ENCODE results near the gene COX4I2. TPM values are rescaled to one million over a fixed set of nuclear protein-coding genes. Genes with fewer than 3 reads are reported as not detected.
"Not testable (repeated sequence)": the region's sequence is repeated elsewhere in the genome, so short reads cannot be mapped to it uniquely, and the experiment has no call there.

COX4I2 gene
- total RNA-seq, 1 experiment from 2014 or later, result not detected

DNA sequence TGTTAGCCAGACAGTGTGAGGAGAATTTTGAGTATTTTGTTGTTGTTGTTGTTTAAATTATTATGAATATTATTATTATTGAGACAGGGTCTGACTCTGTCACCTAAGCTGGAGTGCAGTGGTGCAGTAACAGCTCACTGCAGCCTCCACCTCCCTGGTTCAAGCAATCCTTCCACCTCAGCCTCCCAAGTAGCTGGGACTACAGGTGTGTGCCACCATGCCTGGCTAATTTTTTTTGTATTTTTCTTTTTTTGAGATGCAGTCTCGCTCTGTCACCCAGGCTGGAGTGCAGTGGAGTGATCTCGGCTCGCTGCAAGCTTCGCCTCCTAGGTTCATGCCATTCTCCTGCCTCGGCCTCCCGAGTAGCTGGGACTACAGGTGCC is 14.6 kb upstream of the COX4I2 start:
- H3K27me3 ChIP-seq (replicated peaks); H3K4me3 ChIP-seq; H3K4me1 ChIP-seq (replicated peaks); H3K9me3 ChIP-seq (replicated peaks); DNase-seq (ENCODE audit: low read depth in 1 of 2, low spot score in 2 of 2); H3K36me3 ChIP-seq; H3K27ac ChIP-seq: not testable (repeated sequence)

DNA sequence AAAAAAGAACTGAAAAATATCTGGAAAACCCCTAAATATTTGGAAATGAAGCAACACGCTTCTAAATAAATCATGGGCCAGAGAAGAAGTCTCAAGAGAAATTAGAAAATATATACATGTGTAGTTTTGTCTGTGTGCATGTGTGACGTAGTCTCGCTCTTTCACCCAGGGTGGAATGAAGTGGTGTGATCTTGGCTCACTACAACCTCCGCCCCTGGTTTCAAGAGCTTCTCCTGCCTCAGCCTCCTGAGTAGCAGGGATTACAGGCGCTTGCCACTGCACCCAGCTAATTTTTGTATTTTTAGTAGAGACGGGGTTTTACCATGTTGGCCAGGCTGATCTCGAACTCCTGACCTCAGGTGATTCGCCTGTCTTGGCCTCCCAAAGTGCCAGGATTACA is 11.2 kb upstream of the COX4I2 start:
- H3K9me3 ChIP-seq (replicated peaks); H3K27me3 ChIP-seq (replicated peaks); H3K27ac ChIP-seq; DNase-seq (ENCODE audit: low read depth in 1 of 2, low spot score in 2 of 2); H3K36me3 ChIP-seq; H3K4me1 ChIP-seq (replicated peaks); H3K4me3 ChIP-seq: not testable (repeated sequence)

DNA sequence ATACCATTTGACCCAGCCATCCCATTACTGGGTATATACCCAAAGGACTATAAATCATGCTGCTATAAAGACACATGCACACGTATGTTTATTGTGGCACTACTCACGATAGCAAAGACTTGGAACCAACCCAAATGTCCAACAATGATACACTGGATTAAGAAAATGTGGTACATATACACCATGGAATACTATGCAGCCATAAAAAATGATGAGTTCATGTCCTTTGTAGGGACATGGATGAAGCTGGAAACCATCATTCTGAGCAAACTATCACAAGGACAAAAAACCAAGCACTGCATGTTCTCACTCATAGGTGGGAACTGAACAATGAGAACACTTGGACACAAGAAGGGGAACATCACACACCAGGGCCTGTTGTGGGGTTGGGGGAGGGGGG is 9.7 kb upstream of the COX4I2 start:
- not testable (repeated sequence) for H3K4me3 ChIP-seq

DNA sequence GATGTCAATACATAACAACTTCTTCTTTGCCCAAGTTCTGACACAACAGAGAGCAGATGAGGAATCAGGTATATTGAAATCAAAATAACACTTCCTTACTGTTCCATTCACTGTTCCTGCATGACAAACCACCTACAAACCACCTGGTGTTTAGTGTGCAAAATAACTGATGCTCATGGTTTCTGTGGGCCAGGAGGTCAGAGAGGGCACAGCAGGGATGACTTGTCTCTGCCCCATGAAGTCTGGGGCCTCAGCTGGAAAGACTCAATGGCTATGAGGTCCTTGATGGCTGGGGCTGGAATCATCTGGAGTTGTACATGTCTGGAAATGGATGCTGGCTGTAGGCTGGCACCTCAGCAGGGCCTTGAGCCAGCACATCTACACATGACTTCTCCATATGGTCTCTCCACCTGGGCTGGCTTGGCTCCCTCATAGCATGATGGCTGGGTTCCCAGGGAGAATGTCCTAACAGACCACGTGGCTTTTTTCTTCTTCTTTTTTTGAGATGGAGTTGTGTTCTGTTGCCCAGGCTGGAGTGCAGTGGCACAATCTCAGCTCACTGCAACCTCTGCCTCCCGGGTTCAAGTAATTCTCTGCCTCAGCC is 7.4 kb upstream of the COX4I2 start:
- no peaks in the 10 kb centered on the region for H3K27me3 ChIP-seq (replicated peaks)
- no peak overlapping the region for H3K4me3 ChIP-seq
- H3K36me3 ChIP-seq, result no peaks in the 10 kb centered on the region
- no peaks in the 10 kb centered on the region for H3K9me3 ChIP-seq (replicated peaks)
- no peak for DNase-seq (ENCODE audit: low read depth in 1 of 2, low spot score in 2 of 2)
- no peak overlapping the region for H3K27ac ChIP-seq
- no peaks in the 10 kb centered on the region for H3K4me1 ChIP-seq (replicated peaks)

More for the DNA sequence above, 9.7 kb upstream of the COX4I2 start:
- not testable (repeated sequence) for H3K36me3 ChIP-seq; H3K4me1 ChIP-seq (replicated peaks); DNase-seq (ENCODE audit: low read depth in 1 of 2, low spot score in 2 of 2); H3K9me3 ChIP-seq (replicated peaks); H3K27ac ChIP-seq; H3K27me3 ChIP-seq (replicated peaks)

DNA sequence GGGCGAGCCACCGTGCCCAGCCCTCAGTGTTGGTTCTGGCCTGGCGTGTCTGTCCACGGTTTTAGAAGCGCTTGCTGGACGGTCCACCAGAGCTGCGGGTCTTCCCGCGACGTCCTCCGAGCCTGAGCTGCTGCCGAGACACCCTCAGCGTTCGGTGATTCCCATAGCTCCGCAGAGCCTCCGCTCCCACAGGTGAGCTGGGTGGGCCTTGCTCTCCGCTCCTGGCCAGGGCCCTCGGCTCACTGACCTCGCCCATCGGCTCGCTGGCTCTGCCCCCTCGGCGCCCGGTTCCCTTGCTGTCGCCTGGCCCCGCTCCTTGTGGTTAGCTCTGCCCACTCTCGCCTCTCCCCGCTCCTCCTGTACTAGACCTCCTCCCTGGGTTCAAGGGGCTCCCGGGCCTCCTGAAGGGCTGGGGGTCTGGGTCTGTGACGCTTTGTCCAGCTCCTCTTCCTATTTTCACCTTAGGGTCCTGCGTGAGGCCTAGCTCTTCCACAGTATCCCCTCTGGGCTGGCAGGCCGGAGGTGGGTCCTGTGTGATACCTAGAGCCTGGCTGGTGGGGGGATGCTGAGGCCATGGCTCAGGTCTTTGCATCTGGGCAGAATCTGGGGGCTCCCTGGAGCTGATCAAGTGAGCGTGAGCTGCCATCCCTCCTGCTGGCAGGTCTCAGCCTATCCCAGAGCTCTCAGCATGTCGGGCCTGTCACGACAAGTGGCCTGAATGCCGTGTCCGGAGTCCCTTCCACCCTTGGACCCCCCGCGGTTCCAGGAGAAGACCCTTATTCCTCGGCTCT is 5.0 kb upstream of the COX4I2 start:
- H3K4me3 ChIP-seq, result no peak overlapping the region
- no peak overlapping the region for H3K27ac ChIP-seq
- DNase-seq (ENCODE audit: low read depth in 1 of 2, low spot score in 2 of 2), result no peak
- H3K4me1 ChIP-seq (replicated peaks), result no peaks in the 10 kb centered on the region
- H3K9me3 ChIP-seq (replicated peaks), result no peaks in the 10 kb centered on the region
- no peaks in the 10 kb centered on the region for H3K36me3 ChIP-seq
- no peaks in the 10 kb centered on the region for H3K27me3 ChIP-seq (replicated peaks)

DNA sequence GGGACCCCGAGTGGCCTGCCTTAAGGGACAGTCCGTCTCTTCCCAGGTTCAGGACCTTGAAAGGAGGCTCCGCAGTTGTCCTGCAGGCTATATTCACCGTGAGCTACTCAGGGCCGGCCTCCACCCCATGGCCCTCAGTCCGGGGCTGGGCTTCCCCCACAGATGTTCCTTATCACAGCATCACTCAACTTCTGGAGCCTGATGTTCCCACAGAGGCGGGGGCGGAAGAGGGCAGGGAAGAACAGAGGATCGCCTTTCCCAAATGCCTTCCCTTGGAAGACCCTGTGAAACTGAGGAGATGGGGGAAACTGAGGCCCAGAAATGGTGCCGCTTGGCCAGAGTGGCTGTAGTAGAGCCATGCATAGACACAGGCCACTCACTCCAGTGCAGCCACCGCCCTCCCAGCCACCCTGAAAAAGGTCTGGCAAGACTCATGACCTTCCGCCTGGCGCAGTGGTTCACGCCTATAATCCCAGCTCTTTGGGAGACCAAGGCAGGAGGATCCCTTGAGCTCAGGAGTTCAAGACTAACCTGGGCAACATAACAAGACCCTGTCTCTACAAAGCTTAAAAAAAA is 4.3 kb upstream of the COX4I2 start:
- no peaks in the 10 kb centered on the region for H3K4me1 ChIP-seq (replicated peaks)
- H3K4me3 ChIP-seq, result no peak overlapping the region
- H3K27me3 ChIP-seq (replicated peaks), result no peaks in the 10 kb centered on the region
- H3K27ac ChIP-seq, result no peak overlapping the region
- no peaks in the 10 kb centered on the region for H3K36me3 ChIP-seq
- no peak for DNase-seq (ENCODE audit: low read depth in 1 of 2, low spot score in 2 of 2)
- no peaks in the 10 kb centered on the region for H3K9me3 ChIP-seq (replicated peaks)

DNA sequence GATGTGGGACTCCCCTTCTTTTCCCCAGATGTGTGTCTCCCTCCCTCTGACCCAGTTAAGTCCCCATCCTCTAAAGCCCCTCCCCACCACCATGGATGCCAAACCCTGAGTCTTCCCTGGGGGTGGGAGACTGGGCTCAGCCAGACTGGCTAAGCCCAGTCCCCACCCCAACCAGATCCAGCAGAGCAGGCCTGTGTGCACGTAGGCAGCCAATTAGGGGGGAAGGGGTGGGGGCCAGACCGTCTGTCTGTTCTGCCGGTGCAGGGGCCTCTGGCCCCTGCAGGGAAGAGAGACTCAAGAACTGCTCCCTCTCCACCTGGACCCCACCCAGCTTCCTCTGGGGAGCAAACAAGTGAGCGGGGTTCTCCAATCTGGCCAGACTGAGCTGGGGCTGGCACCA is 605 bp downstream of the COX4I2 start:
- H3K27me3 ChIP-seq (replicated peaks), result no peaks in the 10 kb centered on the region
- no peak for DNase-seq (ENCODE audit: low read depth in 1 of 2, low spot score in 2 of 2)
- no peak overlapping the region for H3K27ac ChIP-seq
- no peaks in the 10 kb centered on the region for H3K36me3 ChIP-seq
- H3K9me3 ChIP-seq (replicated peaks), result no peaks in the 10 kb centered on the region
- H3K4me1 ChIP-seq (replicated peaks), result no peaks in the 10 kb centered on the region
- no peak overlapping the region for H3K4me3 ChIP-seq

DNA sequence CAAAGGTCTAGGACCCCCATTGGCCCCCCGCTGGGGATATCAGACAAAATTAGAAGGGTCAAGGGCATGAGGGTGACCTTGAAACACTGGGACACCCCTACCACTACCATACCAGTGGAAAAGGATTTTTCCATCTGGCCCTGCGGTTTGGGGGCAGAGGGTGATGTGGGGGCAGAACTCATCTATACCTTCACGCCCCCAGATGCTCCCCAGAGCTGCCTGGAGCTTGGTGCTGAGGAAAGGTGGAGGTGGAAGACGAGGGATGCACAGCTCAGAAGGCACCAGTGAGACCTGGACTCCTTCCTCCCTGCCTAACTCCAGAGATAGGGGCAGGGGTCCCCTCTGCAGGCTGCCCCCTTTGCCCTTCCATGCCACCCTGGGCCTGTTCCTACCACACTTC is 1.1 kb downstream of the COX4I2 start:
- Histone ChIP-seq H3K9me3 (replicated peaks) (no peaks in the 10 kb centered on the region), H3K4me1 (replicated peaks) (no peaks in the 10 kb centered on the region), H3K27ac (no peak overlapping the region)

DNA sequence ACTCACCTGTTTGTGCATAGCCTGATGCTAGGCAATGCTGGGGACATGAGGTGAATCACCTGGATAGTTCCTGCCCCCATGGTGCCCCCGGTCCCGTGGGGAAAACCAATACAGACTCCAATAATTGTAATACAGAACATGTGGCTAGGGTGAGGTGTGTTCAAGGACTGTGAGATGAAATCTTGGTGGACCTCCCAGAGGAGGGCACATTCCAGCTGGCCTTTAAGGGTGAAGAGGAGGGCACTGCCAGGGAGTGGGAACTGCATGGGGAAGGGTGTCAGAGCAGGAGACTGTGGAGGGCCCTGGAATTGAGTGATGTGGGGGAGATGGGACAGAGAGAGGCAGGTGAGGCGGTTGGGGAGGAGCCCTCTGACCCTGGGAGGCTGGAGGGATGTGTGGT is 2.5 kb downstream of the COX4I2 start:
- H3K27ac ChIP-seq, result no peak overlapping the region
- no peaks in the 10 kb centered on the region for H3K36me3 ChIP-seq
- H3K9me3 ChIP-seq (replicated peaks), result no peaks in the 10 kb centered on the region
- H3K27me3 ChIP-seq (replicated peaks), result no peaks in the 10 kb centered on the region
- no peak overlapping the region for H3K4me3 ChIP-seq
- no peak for DNase-seq (ENCODE audit: low read depth in 1 of 2, low spot score in 2 of 2)
- H3K4me1 ChIP-seq (replicated peaks), result no peaks in the 10 kb centered on the region

More for the DNA sequence above, 1.1 kb downstream of the COX4I2 start:
- no peak for DNase-seq (ENCODE audit: low read depth in 1 of 2, low spot score in 2 of 2)
- Histone ChIP-seq H3K27me3 (replicated peaks) (no peaks in the 10 kb centered on the region), H3K36me3 (no peaks in the 10 kb centered on the region), H3K4me3 (no peak overlapping the region)

DNA sequence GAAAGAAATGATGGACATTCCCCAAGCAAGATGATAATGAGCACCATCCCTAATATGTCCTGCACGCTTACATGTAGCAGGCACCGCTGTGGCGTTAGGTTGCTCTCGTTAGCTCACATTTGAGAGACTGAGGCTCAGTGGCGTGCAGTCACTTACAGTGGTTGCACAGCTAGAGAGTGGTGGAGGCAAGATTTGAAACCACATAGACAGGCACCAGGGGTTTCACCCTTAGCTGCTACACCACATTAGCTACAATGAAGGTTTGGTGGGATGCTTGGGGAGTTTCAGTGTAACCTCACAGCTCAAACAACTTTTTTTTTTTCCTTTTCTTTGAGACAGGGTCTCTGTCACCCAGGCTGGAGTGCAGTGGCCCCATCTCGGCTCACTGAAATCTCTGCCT is 3.7 kb downstream of the COX4I2 start:
- Histone ChIP-seq H3K36me3 (no peaks in the 10 kb centered on the region), H3K27ac (no peak overlapping the region), H3K4me3 (no peak overlapping the region), H3K27me3 (replicated peaks) (no peaks in the 10 kb centered on the region), H3K4me1 (replicated peaks) (no peaks in the 10 kb centered on the region), H3K9me3 (replicated peaks) (no peaks in the 10 kb centered on the region)
- DNase-seq (ENCODE audit: low read depth in 1 of 2, low spot score in 2 of 2), result no peak

DNA sequence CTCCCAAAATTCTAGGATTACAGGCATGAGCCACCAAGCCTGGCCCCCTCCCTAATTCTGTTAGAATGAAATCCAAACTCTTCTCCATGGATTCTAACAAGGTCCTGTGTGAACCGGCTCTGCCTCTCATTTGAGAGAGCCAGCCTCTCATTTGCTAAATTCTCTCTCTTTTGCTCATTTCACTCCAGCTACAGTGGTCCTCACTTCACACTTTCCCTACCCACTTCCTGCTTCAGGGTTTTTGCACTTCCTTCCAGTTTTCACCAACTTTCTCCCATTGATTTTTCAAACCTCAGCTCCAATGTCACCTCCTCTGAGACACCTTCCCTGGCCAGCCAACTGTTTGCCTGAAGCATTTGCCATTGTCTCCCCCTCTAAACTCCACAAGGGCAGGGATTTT is 5.1 kb downstream of the COX4I2 start:
- no peak for DNase-seq (ENCODE audit: low read depth in 1 of 2, low spot score in 2 of 2)
- Histone ChIP-seq H3K4me3 (no peak overlapping the region), H3K9me3 (replicated peaks) (no peaks in the 10 kb centered on the region), H3K27ac (no peak overlapping the region), H3K36me3 (no peaks in the 10 kb centered on the region), H3K27me3 (replicated peaks) (no peaks in the 10 kb centered on the region), H3K4me1 (replicated peaks) (no peaks in the 10 kb centered on the region)

DNA sequence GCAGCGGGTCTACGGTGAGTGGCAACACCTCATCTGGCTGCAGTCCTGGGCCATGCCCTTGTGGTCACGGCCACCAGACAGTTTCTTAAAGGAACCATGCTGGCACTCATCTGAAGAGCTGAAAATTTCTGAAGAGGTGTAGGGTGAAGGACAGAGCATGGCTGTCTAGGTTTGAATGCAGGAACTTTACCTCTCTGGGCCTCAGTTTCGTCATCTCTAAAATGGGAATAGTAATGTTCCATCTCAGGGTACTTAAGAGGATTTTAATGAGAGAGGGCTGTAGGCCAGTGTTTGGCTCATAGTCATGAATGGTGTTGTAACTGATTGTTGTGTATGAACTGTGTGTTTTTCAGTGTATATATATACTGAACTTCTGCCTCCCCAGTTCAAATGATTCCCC is 5.8 kb downstream of the COX4I2 start:
- no peak overlapping the region for H3K27ac ChIP-seq
- no peak overlapping the region for H3K4me3 ChIP-seq
- H3K27me3 ChIP-seq (replicated peaks), result no peaks in the 10 kb centered on the region
- no peak for DNase-seq (ENCODE audit: low read depth in 1 of 2, low spot score in 2 of 2)
- no peaks in the 10 kb centered on the region for H3K9me3 ChIP-seq (replicated peaks)
- no peaks in the 10 kb centered on the region for H3K36me3 ChIP-seq
- H3K4me1 ChIP-seq (replicated peaks), result no peaks in the 10 kb centered on the region

DNA sequence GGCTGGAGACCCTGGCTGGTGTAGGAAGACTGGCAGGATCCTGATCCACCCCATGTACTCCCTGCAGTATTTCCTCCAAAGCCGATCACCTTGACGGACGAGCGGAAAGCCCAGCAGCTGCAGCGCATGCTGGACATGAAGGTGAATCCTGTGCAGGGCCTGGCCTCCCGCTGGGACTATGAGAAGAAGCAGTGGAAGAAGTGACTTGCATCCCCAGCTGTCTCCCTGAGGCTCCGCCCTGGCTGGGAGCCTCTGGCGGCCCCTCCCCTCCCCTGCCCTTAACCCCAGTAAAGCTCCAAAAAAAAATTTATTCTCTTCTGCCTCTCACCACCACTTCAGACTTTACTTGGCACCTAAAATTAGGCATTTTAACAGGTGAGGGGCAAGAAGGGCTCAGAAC is 7.0 kb downstream of the COX4I2 start:
- H3K4me3 ChIP-seq, result no peak overlapping the region
- H3K4me1 ChIP-seq (replicated peaks), result no peaks in the 10 kb centered on the region
- H3K9me3 ChIP-seq (replicated peaks), result no peaks in the 10 kb centered on the region
- no peaks in the 10 kb centered on the region for H3K27me3 ChIP-seq (replicated peaks)
- no peaks in the 10 kb centered on the region for H3K36me3 ChIP-seq
- no peak for DNase-seq (ENCODE audit: low read depth in 1 of 2, low spot score in 2 of 2)
- H3K27ac ChIP-seq, result no peak overlapping the region

DNA sequence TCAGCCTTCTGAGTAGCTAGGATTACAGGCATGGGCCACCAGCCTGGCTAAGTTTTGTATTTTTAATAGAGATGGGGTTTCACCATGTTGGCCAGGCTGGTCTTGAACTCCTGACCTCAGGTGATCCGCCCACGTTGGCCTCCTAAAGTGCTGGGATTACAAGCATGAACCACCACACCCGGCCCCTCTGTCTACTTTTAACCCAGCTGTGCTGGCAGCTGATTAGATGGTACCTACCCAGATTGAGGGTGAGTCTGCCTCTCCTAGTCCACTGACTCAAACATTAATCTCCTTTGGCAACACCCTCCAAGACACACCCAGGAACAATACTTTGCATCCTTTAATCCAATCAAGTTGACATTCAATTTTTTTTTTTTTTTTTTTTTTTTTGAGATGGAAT is 10.4 kb downstream of the COX4I2 start:
- H3K4me3 ChIP-seq; H3K36me3 ChIP-seq; DNase-seq (ENCODE audit: low read depth in 1 of 2, low spot score in 2 of 2); H3K27ac ChIP-seq; H3K27me3 ChIP-seq (replicated peaks); H3K4me1 ChIP-seq (replicated peaks); H3K9me3 ChIP-seq (replicated peaks): not testable (repeated sequence)
